Stimulated activated CD8-positive, alpha-beta memory T cell treated with anti-CD3 and anti-CD28 coated beads, Interleukin-15, amount 100 ng/mL, for 24 hours (primary cell): Measurements from ENCODE around the gene CERS6.

Experiments
- DNase-seq: peaks from one replicate; pipeline ENCODE4 v3.0.0-alpha.2; 2020; ENCODE audit warnings: low read depth

The CERS6 gene

GRCh38 chr2:168801961-168802858 is 346.1 kb downstream of the CERS6 start, which contains the start of gene NOSTRIN:
NOSTRIN (plus strand) TSS chr2:168802637; CDS start chr2:168802647, 10 bp downstream.
- no peak for DNase-seq

GRCh38 chr2:168802859-168803725 is 347.0 kb downstream of the CERS6 start:
- DNase-seq: no peak

- DNase-seq: no peak
Measured at GRCh38 chr2:168804214-168804613, 348.1 kb downstream of the CERS6 start.

GRCh38 chr2:168805615-168806014 is 349.5 kb downstream of the CERS6 start:
- DNase-seq: no peak

GRCh38 chr2:168809537-168809936 is 353.5 kb downstream of the CERS6 start:
- DNase-seq: no peak

- DNase-seq: no peak
Measured at GRCh38 chr2:168810235-168810634, 354.2 kb downstream of the CERS6 start.

- DNase-seq: no peak
Measured at GRCh38 chr2:168811696-168812095, 355.6 kb downstream of the CERS6 start.

- no peak for DNase-seq
Measured at GRCh38 chr2:168814046-168814445, 358.0 kb downstream of the CERS6 start.

GRCh38 chr2:168814939-168815907 is 359.2 kb downstream of the CERS6 start:
- no peak for DNase-seq

- DNase-seq: no peak
Measured at GRCh38 chr2:168816369-168816768, 360.3 kb downstream of the CERS6 start.

GRCh38 chr2:168819050-168819715 is 363.1 kb downstream of the CERS6 start:
- no peak for DNase-seq

GRCh38 chr2:168819829-168820489 is 363.9 kb downstream of the CERS6 start:
- DNase-seq: no peak

GRCh38 chr2:168821577-168821976 is 365.5 kb downstream of the CERS6 start:
- DNase-seq: no peak

GRCh38 chr2:168821992-168822391 is 365.9 kb downstream of the CERS6 start:
- DNase-seq: no peak
